GM19452 (cell line): ENCODE measurements around the gene EYA4.

Experiments used
- ATAC-seq: cut with Tn5 transposase; IDR thresholded peaks from one replicate; pipeline ENCODE4 v1.9.1; 2021; ENCODE audit not compliant: unreplicated experiment

The EYA4 gene

DNA sequence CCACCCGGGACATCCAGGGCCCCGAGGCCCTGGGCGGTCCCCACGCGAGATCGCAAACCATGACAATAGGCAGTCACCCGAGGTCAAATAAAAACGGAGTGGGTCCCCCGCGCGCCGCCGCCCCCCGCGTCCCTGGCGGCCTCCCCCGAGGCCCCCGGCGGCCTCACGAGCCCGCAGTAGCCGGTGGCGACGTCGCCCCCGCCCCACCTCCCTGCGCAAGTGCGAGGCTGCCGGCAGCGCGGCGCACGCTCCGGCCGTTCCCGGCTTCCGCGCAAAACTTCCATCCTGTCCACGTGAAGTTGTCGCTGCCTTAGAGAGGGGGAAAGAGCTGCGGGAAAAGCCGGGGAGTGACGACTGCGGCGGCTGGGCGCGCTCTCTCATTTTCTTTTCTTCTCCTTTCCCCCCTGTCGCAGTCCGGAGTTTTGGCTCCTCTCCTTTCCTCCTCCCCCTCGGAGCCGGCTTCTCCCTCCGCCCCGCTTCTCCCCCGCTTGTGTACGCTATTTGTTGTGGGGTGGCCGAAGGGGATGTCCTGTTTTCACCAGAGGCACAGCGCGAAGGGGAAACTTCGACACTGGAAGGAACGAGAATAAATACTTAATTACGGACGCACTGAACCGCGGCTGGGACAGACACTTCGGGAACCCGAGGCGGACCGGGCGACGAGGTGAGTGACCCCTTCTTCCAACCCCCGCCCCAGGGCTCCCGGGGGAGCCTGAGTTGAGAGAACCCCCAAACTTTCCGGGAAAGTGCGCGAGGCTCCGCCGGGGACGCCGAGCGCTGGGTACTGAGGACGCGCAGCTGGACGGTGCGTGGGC is at the start of gene EYA4:
EYA4 (plus strand) TSS at position 272 of the 815 bp plus-strand sequence. CDS start 33,424 bp downstream, outside the sequence.
- ATAC-seq: no peak

- ATAC-seq: no peak
Observed at GRCh38 chr6:133193396-133193795, 47.8 kb upstream of the EYA4 start.

- no peak for ATAC-seq
Observed at GRCh38 chr6:133198725-133199124, 42.4 kb upstream of the EYA4 start.

DNA sequence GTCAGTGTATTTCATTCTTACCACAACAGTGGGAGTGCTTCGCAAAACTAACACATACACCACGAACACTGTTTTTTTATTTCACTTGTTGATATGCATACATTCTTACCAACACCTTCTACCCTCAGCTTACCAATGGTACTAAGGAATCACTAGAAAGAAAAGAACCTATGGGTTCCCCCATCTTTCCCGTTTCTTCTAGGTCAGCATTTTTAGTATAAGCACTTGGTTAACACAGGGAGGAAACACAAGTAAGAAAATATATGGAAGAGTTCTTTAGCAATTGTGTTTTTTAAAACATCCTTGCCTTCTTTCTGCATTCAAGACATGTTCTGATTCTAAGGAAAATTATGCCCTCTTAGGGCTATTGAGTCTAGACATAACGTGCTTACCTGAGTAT is 39.9 kb upstream of the EYA4 start:
- no peak for ATAC-seq

DNA sequence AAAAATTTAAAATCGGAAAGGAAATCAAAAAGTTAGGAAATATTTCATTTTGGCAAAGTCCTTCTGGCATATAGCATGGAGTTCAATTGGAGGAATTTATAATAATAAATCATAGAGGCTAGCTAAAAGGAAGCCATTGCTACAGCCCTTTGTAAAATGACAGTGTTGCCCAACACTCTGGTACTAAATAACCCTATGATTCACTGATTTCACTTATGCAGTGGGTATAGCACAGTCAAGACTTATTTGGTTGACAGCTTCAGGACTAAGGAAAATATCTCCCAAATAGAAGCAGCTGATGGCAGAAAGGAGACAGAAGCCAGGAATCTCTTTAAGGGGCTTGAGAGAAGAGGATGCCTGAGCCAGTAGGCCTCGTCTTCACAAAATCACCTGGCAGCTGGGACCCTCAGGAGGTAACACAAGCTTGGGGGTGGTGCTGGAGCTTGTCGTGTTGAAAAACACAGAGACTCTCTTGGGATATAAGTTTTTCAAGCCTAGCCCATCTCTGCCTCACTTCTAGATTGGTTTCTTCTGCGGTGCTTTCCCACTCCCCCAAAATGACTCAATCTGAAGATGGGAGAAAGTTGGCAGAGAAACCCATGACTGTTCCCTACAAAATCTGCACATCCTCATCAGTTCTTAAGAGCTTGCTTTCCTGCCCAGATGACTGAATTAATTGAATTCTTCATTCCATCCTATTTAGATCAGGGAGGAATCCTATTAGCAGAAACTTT is 38.4 kb upstream of the EYA4 start:
- no peak for ATAC-seq

GRCh38 chr6:133203344-133203697 is 37.8 kb upstream of the EYA4 start:
- no peak for ATAC-seq

GRCh38 chr6:133205304-133205703 is 35.9 kb upstream of the EYA4 start:
- no peak for ATAC-seq

- ATAC-seq: no peak
Observed at GRCh38 chr6:133206942-133207341, 34.2 kb upstream of the EYA4 start.

GRCh38 chr6:133207754-133208153 is 33.4 kb upstream of the EYA4 start:
- no peak for ATAC-seq

DNA sequence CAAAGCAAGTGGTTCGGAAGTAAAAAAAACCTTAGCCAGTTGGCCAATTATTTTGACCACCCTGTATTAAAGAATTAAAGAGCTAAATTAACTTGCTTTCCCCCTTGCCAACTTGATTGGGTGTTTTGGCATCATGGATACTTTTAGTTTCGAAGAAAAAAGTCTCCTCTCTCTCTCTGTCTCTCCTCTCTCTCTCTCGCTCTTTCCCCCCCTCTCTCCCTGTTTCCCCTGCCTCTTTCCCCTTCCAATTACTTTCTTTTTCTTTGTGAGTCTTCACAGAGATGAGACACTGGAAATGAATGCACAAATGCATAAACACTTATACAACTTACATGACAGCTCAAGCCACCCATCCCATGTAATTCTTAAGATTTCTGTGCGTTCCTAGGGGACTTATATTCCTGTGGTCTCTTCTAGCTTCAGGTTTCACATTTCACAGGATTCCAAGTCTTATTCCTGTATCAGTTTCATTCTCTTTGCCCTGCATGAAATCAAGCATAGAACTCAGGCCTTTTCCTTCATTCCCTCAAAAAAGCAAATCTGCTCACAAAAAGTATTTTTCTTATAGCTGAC is 32.9 kb upstream of the EYA4 start:
- ATAC-seq: no peak

GRCh38 chr6:133214267-133214666 is 26.9 kb upstream of the EYA4 start:
- no peak for ATAC-seq

GRCh38 chr6:133218852-133219251 is 22.3 kb upstream of the EYA4 start:
- ATAC-seq: no peak

DNA sequence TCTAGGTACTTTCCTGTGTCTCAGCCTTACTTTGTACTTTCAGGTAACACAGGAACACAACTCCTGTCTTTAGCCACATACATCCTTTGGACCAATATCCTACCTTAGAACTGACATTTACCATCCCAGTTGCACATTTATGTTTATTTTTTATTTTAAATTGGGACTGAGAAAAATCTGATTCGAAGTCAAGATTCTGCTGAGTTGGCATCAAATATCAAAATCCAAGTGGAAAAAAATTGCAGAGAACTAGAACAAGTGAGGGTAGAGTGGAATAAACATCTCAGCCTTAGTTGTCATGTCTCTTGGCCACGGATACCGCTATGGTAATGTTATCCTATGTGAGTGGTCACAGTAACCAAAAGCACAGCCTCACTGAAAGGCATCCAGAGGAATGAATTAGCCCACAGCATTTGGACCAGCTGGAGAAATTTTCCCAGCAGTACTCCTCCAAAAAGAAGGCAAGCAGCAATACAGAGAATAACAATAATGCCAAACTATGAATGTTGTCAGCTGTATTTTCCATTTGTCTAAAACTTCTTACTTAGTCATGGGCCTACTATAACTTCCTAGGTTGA is 17.6 kb upstream of the EYA4 start:
- no peak for ATAC-seq

GRCh38 chr6:133225560-133225959 is 15.6 kb upstream of the EYA4 start:
- no peak for ATAC-seq

DNA sequence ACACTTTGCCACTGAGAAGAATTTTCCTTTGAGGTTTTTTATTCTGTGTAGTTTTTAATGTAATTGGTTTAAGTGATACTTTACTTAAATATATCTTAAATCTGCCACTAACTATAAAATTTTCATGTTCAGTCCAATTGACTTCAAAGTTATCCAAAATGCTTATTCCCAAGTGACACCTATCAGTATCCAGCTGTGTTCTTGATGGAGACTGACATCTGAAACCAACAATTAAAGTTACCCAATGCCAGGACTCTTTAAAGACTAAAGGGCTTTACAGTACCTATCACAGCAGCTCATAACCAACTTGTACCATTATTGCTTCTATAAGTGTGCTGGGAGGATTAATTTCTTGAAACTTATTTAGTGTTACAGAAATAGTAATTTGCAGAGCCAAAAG is 13.8 kb upstream of the EYA4 start:
- no peak for ATAC-seq

DNA sequence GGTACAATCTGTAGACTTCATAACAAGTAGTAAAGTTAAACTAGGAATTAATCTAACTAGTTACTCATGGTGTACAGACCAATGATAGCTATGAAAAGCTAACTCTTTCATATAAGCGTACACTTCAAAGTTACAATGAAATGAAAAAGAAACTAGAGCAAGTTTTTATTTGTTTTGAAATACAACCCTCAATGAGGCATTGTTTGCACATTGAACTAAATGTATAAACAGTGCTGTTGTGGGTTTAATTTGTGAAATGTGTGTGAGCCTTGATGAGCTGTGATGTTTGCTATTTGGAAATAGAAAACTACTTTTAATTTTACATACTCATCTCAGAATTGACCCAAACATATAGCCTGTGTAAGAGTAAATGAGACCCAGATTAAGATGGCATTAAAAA is 11.1 kb upstream of the EYA4 start:
- ATAC-seq: no peak

DNA sequence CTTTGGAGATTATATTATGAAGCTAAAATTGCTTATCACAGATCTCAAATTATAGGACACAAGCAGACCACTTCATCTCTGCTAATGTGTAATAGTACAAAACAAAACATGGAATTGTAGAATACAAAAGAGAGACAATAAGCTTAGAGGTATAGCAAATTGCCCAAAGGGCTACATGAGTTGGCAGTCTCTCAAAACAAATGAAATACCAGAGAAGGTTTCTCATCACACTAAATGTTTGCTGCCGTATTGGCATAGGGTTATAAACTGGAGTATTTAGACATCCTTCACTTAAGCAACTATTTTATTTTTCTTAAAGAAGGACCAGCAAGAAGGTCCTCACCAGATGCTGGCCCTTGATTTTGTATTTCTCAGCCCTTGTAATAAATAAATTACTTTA is 5.9 kb upstream of the EYA4 start:
- no peak for ATAC-seq

DNA sequence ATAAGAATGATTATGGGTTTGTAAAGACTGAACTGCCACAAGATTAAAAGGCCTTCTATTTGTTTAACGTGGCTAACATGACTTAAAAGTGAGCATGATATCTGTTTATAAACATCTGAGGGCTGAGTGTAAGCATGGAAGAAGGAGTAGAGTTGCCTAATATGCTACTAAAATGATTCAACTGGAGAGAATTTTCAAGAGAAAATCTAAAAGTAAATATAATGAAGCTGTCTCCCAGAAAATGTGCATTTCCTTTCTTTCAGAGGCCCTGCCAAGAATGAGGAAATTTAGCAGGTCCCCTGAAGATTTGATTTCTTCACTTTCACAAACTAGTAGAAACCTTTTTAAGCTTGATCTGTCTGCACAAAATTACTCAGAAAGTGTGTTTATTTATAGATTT is 4.2 kb upstream of the EYA4 start:
- ATAC-seq: no peak

DNA sequence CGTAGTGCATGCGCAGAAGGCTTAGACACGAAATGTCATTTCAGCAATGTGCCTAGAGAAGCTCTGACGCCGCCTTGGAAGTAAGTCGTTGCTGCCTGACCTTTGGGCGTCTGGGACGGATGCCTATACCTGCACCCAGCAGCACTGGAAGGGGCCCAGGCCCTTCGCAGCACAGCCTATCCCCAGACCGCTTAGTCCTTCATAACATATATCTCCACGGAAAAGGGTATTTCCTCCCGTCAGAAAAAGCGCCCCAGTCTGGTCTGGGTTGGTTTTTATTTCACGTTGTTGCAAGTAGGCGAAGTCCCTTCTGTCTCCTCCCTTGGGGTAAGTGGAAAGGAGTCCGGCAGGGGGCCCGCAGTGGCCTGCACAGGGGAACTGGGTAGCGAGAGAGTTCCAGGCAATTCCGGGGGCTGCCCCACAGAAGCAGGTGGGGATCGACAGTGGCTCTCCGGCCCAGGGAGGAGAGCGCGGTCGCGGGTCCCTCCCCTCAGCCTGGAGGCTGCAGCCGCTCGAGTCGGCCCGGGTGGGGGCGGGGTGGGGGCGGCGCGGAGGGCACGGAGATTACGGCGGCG is 559 bp upstream of the EYA4 start:
- no peak for ATAC-seq

DNA sequence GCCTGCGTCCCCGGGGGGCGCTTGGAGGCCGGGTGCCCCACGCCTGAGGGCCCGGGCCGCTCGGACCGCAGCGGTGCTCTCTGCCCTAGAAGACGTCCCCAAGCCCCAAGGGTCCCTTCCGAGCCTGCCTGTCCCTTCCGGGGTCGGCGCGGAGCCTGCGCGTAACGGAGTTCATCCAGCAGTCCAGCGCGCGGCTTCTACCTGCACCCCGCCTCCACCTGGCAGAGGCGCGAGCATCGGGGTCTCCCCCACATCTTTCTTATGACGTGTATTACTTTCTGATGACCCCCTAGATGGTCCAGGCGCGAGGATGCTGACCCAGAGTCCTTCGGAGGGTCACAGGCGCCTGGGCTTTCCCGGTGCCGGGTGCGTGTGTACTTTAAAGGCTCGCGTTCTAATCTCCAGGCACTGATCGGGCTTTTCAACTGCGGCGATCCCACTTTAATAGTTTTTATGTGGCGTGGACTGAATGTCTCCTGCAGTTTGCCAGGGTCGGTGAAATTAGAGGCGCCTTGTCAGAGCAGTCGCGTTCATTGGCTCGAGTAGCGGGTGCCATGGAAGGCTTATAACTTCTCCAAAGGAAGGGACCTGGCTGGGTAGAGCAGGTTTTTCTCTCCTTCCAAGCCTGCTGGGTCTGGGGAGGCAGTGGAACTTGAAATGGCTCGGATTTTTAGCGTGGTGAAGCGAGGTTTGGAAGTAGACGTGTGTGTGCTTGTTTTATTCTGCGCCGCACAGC is 912 bp downstream of the EYA4 start:
- ATAC-seq: no peak
